HepG2 (cell line): ENCODE data around the gene SH3PXD2A. TPM values are rescaled to one million over a fixed set of nuclear protein-coding genes. Genes with fewer than 3 reads are reported as not detected.
A peak's percentile ranks its signal among the peaks of the same experiment; 100 is the strongest.

Experiments
- ATAC-seq: fragments of 200-7000 bp; cut with Tn5 transposase; 3 replicates; pipeline ENCODE4 v1.9.1; 2020; ENCODE audit warnings: mild to moderate bottlenecking, moderate library complexity
- BruUV-seq: library from RNA; stranded (reverse); fragments of 400-500 nt; replicated peaks from 2 replicates; lab custom pipeline; 2021; lab: Mats Ljungman, UMichigan
- CTCF ChIA-PET: fragments of 300-600 bp; formaldehyde crosslinking; extraction: SDS; loops from one replicate; lab custom pipeline; 2021; ENCODE audit warnings: low total read pairs, inconsistent platforms, low intra/inter-chr PET ratio; lab: Yijun Ruan, JAX
- POLR2A ChIA-PET: fragments of 350-600 bp; sonication (Branson Sonifier 250); formaldehyde crosslinking; loops from one replicate; lab custom pipeline; 2020; ENCODE audit warnings: antibody characterized with exemption, inconsistent platforms; lab: Yijun Ruan, JAX
- DNase-seq: peaks from one replicate; pipeline ENCODE4 v3.0.0-alpha.2; 2015; ENCODE audit warnings: low spot score
- FAIRE-seq: peaks from 3 replicates; lab custom pipeline; 2011; peaks lifted over from hg19 to GRCh38; lab: Jason Lieb, UNC
- H2AFZ ChIP-seq: one replicate; pipeline ENCODE4 v1.6.1; 2011; ENCODE audit warnings: low read length, inconsistent platforms
- H3K27ac ChIP-seq: fragments of 300-600 bp; 3 replicates; pipeline ENCODE4 v1.8.0; 2011; ENCODE audit warnings: mixed run types, mild to moderate bottlenecking, mixed read lengths, low read length, inconsistent platforms; ENCODE audit not compliant: insufficient read depth; ENCODE audit errors: extremely low read length
- H3K27me3 ChIP-seq, 2 experiments: fragments of 200-600 bp in 1 of 2; 2 replicates in 1 of 2; 3 replicates in 1 of 2; pipeline versions ENCODE4 v1.6.0 to v1.8.0; 2011; ENCODE audit warnings: low read length in 2 of 2, mild to moderate bottlenecking in 2 of 2, moderate library complexity in 2 of 2, inconsistent platforms in 1 of 2; ENCODE audit not compliant: insufficient read depth in 2 of 2, control insufficient read depth in 1 of 2
- H3K36me3 ChIP-seq, 2 experiments: fragments of 200-600 bp in 1 of 2; replicated peaks in 1 of 2; 2 replicates in 1 of 2; 3 replicates in 1 of 2; pipeline versions ENCODE4 v1.5.1 to v1.8.0; 2011; ENCODE audit warnings: low read length in 2 of 2, inconsistent platforms in 1 of 2; ENCODE audit not compliant: insufficient read depth in 2 of 2, control insufficient read depth in 1 of 2
- H3K4me1 ChIP-seq: 2 replicates; pipeline ENCODE4 v1.5.1; 2012; ENCODE audit warnings: low read length, inconsistent platforms; ENCODE audit not compliant: insufficient read depth
- H3K4me2 ChIP-seq: 2 replicates; pipeline ENCODE4 v1.6.0; 2011; ENCODE audit warnings: low read depth, low read length, inconsistent platforms
- H3K4me3 ChIP-seq, 3 experiments: fragments of 200-600 bp in 1 of 3; sonication (generic), shearing (Covaris generic) in 1 of 3; replicated peaks in 1 of 3; 2 replicates each; pipeline ENCODE4 v1.5.1; 2011 to 2016; ENCODE audit warnings: low read length in 3 of 3, inconsistent platforms in 2 of 3, low read depth in 2 of 3, mild to moderate bottlenecking in 2 of 3, control low read depth in 1 of 3, mixed read lengths in 1 of 3; ENCODE audit not compliant: insufficient read depth in 1 of 3
- H3K79me2 ChIP-seq: one replicate; pipeline ENCODE4 v1.6.1; 2011; ENCODE audit warnings: low read length, inconsistent platforms; ENCODE audit not compliant: insufficient read depth
- H3K9ac ChIP-seq: 2 replicates; pipeline ENCODE4 v1.6.0; 2011; ENCODE audit warnings: mild to moderate bottlenecking, low read depth, low read length, inconsistent platforms; ENCODE audit not compliant: insufficient read depth
- H3K9me3 ChIP-seq: 2 replicates; pipeline ENCODE4 v1.5.1; 2012; ENCODE audit warnings: mild to moderate bottlenecking, low read length
- H4K20me1 ChIP-seq: 2 replicates; pipeline ENCODE4 v1.6.0; 2011; ENCODE audit warnings: inconsistent platforms, mild to moderate bottlenecking, low read length, moderate library complexity; ENCODE audit not compliant: insufficient read depth
- AGO2 ChIP-seq: fragments of 200-400 bp; formaldehyde crosslinking; optimal IDR thresholded peaks from 2 replicates; pipeline ENCODE3; 2017; ENCODE audit warnings: mild to moderate bottlenecking, low read depth, low read length, moderate library complexity
- IKZF1 ChIP-seq: fragments of 450-650 bp; IDR thresholded peaks from 2 replicates; pipeline ENCODE4 v1.7.1; 2016
- RBM22 ChIP-seq: fragments of 200-400 bp; formaldehyde crosslinking; optimal IDR thresholded peaks from 2 replicates; pipeline ENCODE3; 2017; ENCODE audit warnings: mild to moderate bottlenecking, low read length, moderate library complexity
- RORA ChIP-seq: sonication (generic); formaldehyde crosslinking; IDR thresholded peaks from 2 replicates; pipeline ENCODE4 v1.5.0; 2020; ENCODE audit warnings: mild to moderate bottlenecking, missing genetic modification reagents, moderate library complexity
- SRF ChIP-seq: IDR thresholded peaks from 2 replicates; pipeline ENCODE4 v1.6.1; 2011; ENCODE audit warnings: mild to moderate bottlenecking, low read depth, low read length, moderate library complexity
- ZGPAT ChIP-seq: IDR thresholded peaks from 2 replicates; pipeline ENCODE4 v1.6.1; 2016; ENCODE audit warnings: mild to moderate bottlenecking
- WGBS: methylation state at CpG from one replicate; pipeline ENCODE4 v1.1.6; 2017; ENCODE audit warnings: low lambda C conversion rate; 5-methylcytosine and 5-hydroxymethylcytosine counted together
- in situ Hi-C: cut with HindIII; loops from 2 replicates; pipeline ENCODE4 v1.10.0; 2017; ENCODE audit warnings: low pct_unique_long_range_greater_than_20kb; ENCODE audit not compliant: extremely low pct_ligation_motif_present
- intact Hi-C: fragments of 100-400 bp; cut with micrococcal nuclease; formaldehyde crosslinking; loops from one replicate; pipeline ENCODE4 v1.10.0; 2022; ENCODE audit not compliant: unreplicated experiment
- polyA plus RNA-seq, 8 experiments: library from polyadenylated mRNA; depleted of rRNA in 3 of 8; stranded (reverse) in 7 of 8; unstranded in 1 of 8; fragments of >200 nt; fragmentation: Illumina TruSeq in 4 of 8; extraction: Trizol in 4 of 8; gene quantifications; 2 replicates each; pipeline versions ENCODE4 v1.2.1 to v1.2.3, GENCODE V29; 2011 to 2016; ENCODE audit warnings: low read depth in 4 of 8, missing spikeins in 1 of 8, mixed read lengths in 1 of 8; ENCODE audit not compliant: insufficient read depth in 1 of 8
- total RNA-seq, 5 experiments: library from RNA; depleted of rRNA; stranded (reverse); fragments of >200 nt; fragmentation: Illumina TruSeq; extraction: Trizol; gene quantifications; 2 replicates each; pipeline ENCODE4 v1.2.3, GENCODE V29; 2016; ENCODE audit warnings: low read depth in 1 of 5

Gene SH3PXD2A
- total and polyA plus RNA-seq, 2 of the 13 experiments (the other 11 are each of a cell fraction or from before 2014, with no cell fraction given) = 11.1 to 11.3 TPM

- H3K4me2 ChIP-seq = no peak overlapping the region
- WGBS = 96% methylated on average over 31 of the region's 35 CpGs
- H3K4me1 ChIP-seq = peaks cover 18% of the 10 kb centered on the region
- intact Hi-C loops = no loop called here
- H2AFZ ChIP-seq = no peak overlapping the region
- no TSS peak for BruUV-seq
- H3K79me2 ChIP-seq = no peaks in the 10 kb centered on the region
- ATAC-seq (no peak), FAIRE-seq (no peak), DNase-seq (no peak)
- H3K27me3 ChIP-seq = no peaks in the 10 kb centered on the region
- in situ Hi-C loops = no loop called here
- peaks cover 7 to 16% of the 10 kb centered on the region in 2 experiments; a peak in 4 of 5 replicates for H3K36me3 ChIP-seq
- ChIA-PET POLR2A (no interaction called here), CTCF (no interaction called here)
- H3K27ac ChIP-seq = no peak overlapping the region
- TF ChIP-seq SRF (no peak), RBM22 (peak; percentile 70), AGO2 (peak; percentile 66), ZGPAT (no peak)
- TF ChIP-seq, all 625 proteins: peak for 2
- Histone ChIP-seq H3K4me3 (no peak overlapping the region), H3K9me3 (no peaks in the 10 kb centered on the region), H4K20me1 (peaks cover 7% of the 10 kb centered on the region; the same call in 1 of the 2 replicates), H3K9ac (no peak overlapping the region)
Measured at GRCh38 chr10:103692436-103692951, 162.9 kb downstream of the SH3PXD2A start.

- Histone ChIP-seq H3K79me2 (no peaks in the 10 kb centered on the region), H3K27me3 (no peaks in the 10 kb centered on the region), H4K20me1 (peaks cover 12% of the 10 kb centered on the region; the same call in 1 of the 2 replicates), H3K36me3 (peaks cover 8 to 15% of the 10 kb centered on the region in 2 experiments; a peak in 4 of 5 replicates), H2AFZ (no peak overlapping the region), H3K4me1 (peaks cover 15% of the 10 kb centered on the region), H3K27ac (no peak overlapping the region), H3K4me2 (no peak overlapping the region), H3K4me3 (no peak overlapping the region), H3K9ac (no peak overlapping the region), H3K9me3 (no peaks in the 10 kb centered on the region)
- in situ Hi-C loops (no loop called here), intact Hi-C loops (no loop called here)
- ATAC-seq = no peak
- DNase-seq = no peak
- no peak for FAIRE-seq
- TF ChIP-seq IKZF1 (0 out of 2 replicates have a peak, but pooled peaks have one; percentile 27), RORA (CRISPR knock-in tag) (no peak)
- 97% methylated on average over 10 of the region's 17 CpGs for WGBS
- no TSS peak for BruUV-seq
- ChIA-PET CTCF (no interaction called here), POLR2A (no interaction called here)
Measured at GRCh38 chr10:103691723-103692435, 163.5 kb downstream of the SH3PXD2A start.
